Measurements from ENCODE around the gene IRAK2.

Gene IRAK2

DNA sequence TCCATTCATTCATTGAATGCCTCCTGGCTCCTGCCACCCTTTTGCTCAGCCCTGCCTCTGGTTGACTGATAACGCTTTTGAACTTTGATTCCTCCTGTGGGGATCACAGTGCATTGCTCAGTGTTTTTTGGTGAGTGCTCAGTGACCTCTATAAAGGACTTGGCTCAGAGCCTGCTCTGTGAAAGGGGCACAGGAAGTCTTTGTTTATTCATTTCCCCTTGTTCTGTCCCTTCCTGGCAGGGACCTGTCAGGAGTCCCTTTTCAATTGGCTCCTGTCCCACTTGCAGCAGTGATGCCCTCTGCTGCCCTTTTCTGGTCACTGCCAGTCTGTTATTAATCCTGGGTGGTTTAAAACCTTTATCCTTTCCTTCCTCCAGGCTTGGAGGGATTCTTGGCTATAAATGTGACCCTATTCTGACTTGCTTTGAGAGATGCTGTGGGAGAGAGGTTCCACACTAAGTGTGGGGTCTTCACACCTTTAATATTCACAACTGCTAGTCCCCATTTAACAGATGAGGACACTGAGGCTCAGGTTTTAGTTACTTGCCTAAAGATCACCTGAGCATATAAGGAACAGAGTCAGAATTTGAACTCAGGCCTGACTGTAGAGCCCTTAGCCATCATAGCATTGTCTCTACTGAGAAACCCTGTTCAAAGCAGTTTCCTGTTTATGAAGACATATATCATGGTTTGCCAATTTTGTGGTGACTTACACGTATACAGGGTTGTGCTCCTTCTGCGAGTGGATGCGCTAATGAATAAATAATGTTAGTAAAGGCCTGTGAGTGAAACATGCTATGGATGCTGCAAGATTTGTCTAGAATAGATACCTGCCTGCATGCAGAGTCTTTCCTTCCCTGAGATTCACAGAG, 60.3 kb downstream of the IRAK2 start (continued):
- TF ChIP-seq, protein P1, sequence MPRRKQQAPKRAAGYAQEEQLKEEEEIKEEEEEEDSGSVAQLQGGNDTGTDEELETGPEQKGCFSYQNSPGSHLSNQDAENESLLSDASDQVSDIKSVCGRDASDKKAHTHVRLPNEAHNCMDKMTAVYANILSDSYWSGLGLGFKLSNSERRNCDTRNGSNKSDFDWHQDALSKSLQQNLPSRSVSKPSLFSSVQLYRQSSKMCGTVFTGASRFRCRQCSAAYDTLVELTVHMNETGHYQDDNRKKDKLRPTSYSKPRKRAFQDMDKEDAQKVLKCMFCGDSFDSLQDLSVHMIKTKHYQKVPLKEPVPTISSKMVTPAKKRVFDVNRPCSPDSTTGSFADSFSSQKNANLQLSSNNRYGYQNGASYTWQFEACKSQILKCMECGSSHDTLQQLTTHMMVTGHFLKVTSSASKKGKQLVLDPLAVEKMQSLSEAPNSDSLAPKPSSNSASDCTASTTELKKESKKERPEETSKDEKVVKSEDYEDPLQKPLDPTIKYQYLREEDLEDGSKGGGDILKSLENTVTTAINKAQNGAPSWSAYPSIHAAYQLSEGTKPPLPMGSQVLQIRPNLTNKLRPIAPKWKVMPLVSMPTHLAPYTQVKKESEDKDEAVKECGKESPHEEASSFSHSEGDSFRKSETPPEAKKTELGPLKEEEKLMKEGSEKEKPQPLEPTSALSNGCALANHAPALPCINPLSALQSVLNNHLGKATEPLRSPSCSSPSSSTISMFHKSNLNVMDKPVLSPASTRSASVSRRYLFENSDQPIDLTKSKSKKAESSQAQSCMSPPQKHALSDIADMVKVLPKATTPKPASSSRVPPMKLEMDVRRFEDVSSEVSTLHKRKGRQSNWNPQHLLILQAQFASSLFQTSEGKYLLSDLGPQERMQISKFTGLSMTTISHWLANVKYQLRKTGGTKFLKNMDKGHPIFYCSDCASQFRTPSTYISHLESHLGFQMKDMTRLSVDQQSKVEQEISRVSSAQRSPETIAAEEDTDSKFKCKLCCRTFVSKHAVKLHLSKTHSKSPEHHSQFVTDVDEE (CRISPR knock-in tag; IDR thresholded peaks at IDR 0.05), result no peak
- TF ChIP-seq, protein P2, sequence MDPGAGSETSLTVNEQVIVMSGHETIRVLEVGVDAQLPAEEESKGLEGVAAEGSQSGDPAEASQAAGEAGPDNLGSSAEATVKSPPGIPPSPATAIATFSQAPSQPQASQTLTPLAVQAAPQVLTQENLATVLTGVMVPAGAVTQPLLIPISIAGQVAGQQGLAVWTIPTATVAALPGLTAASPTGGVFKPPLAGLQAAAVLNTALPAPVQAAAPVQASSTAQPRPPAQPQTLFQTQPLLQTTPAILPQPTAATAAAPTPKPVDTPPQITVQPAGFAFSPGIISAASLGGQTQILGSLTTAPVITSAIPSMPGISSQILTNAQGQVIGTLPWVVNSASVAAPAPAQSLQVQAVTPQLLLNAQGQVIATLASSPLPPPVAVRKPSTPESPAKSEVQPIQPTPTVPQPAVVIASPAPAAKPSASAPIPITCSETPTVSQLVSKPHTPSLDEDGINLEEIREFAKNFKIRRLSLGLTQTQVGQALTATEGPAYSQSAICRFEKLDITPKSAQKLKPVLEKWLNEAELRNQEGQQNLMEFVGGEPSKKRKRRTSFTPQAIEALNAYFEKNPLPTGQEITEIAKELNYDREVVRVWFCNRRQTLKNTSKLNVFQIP (CRISPR knock-in tag; IDR thresholded peaks at IDR 0.05; ENCODE audit: borderline replicate concordance, low read depth), result no peak

DNA sequence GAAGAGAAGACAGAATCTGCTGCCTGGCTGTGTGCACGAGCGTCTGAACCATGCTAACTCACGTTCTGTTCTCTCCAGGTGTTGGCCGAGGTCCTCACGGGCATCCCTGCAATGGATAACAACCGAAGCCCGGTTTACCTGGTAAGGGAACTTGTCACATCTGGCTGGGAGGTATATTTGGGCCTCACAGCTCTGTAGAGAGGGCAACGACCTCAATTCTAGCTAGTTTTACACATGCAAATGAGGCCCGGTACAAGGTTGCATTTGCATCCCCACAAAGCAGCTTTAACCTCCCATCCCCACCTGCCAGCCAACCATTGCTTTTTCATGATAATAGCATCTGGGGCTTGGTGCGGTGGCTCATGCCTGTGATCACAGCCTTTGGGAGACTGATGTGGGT, 61.6 kb downstream of the IRAK2 start:
- TF ChIP-seq ZNF70 (CRISPR knock-in tag; IDR thresholded peaks at IDR 0.05), result no peak
- TF ChIP-seq ZC3H10 (CRISPR knock-in tag; IDR thresholded peaks at IDR 0.05), result no peak
- TF ChIP-seq RARB (CRISPR knock-in tag; IDR thresholded peaks at IDR 0.05), result no peak
- TF ChIP-seq BACH2 (CRISPR knock-in tag; IDR thresholded peaks at IDR 0.05; ENCODE audit: borderline replicate concordance), result no peak
- TF ChIP-seq, protein P3, sequence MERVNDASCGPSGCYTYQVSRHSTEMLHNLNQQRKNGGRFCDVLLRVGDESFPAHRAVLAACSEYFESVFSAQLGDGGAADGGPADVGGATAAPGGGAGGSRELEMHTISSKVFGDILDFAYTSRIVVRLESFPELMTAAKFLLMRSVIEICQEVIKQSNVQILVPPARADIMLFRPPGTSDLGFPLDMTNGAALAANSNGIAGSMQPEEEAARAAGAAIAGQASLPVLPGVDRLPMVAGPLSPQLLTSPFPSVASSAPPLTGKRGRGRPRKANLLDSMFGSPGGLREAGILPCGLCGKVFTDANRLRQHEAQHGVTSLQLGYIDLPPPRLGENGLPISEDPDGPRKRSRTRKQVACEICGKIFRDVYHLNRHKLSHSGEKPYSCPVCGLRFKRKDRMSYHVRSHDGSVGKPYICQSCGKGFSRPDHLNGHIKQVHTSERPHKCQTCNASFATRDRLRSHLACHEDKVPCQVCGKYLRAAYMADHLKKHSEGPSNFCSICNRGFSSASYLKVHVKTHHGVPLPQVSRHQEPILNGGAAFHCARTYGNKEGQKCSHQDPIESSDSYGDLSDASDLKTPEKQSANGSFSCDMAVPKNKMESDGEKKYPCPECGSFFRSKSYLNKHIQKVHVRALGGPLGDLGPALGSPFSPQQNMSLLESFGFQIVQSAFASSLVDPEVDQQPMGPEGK (CRISPR knock-in tag; IDR thresholded peaks at IDR 0.05; ENCODE audit: borderline replicate concordance), result no peak
- TF ChIP-seq, protein P2 (CRISPR knock-in tag; IDR thresholded peaks at IDR 0.05; ENCODE audit: borderline replicate concordance, low read depth), result no peak
- no peak for TF ChIP-seq ESRRG (CRISPR knock-in tag; IDR thresholded peaks at IDR 0.05)
- no peak for TF ChIP-seq ARNTL (CRISPR knock-in tag; IDR thresholded peaks at IDR 0.05; ENCODE audit: borderline replicate concordance, low read depth)
- TF ChIP-seq, protein P4, sequence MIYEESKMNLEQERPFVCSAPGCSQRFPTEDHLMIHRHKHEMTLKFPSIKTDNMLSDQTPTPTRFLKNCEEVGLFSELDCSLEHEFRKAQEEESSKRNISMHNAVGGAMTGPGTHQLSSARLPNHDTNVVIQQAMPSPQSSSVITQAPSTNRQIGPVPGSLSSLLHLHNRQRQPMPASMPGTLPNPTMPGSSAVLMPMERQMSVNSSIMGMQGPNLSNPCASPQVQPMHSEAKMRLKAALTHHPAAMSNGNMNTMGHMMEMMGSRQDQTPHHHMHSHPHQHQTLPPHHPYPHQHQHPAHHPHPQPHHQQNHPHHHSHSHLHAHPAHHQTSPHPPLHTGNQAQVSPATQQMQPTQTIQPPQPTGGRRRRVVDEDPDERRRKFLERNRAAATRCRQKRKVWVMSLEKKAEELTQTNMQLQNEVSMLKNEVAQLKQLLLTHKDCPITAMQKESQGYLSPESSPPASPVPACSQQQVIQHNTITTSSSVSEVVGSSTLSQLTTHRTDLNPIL (CRISPR knock-in tag; IDR thresholded peaks at IDR 0.05; ENCODE audit: low read depth), result no peak
- TF ChIP-seq PPARA (CRISPR knock-in tag; IDR thresholded peaks at IDR 0.05; ENCODE audit: borderline replicate concordance), result no peak
- TF ChIP-seq, protein P1 (CRISPR knock-in tag; IDR thresholded peaks at IDR 0.05), result no peak
- TF ChIP-seq SNAI2 (CRISPR knock-in tag; IDR thresholded peaks at IDR 0.05), result no peak
- ATAC-seq, result no peak

DNA sequence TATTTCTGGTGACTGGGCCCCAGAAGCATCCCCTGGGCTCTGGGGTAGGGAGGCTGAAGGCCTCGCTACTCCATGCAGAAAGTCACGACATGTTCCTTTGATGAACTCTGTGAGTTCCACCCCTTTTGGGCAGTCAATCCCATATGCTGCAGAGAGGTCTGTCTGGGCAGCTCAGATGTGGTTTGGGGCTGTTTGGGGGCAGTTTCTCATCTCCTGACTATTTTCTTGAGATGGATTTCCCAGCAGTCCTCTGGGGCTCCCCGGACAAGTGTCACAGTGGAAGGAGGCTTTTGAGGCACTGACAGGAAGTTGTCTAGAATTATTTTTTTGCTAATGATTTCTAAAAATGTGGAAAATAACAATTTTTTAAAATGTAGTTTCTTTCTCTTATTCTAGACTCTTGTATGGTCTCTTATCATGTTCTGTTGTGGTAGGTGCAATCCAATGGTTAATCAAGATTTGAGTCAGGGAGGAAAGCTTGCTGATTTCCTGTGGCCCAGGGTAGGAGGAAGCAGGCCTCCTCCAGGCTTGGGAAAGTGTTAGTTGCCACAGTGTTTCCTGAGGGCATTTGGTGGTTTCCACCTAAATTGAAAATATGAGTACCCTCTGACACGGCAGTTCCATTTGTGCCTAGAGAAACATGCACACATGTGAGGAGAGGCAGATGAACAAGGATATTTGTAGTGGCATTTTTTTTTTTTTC, 63.7 kb downstream of the IRAK2 start:
- no peak for ATAC-seq
- TF ChIP-seq, protein P5, sequence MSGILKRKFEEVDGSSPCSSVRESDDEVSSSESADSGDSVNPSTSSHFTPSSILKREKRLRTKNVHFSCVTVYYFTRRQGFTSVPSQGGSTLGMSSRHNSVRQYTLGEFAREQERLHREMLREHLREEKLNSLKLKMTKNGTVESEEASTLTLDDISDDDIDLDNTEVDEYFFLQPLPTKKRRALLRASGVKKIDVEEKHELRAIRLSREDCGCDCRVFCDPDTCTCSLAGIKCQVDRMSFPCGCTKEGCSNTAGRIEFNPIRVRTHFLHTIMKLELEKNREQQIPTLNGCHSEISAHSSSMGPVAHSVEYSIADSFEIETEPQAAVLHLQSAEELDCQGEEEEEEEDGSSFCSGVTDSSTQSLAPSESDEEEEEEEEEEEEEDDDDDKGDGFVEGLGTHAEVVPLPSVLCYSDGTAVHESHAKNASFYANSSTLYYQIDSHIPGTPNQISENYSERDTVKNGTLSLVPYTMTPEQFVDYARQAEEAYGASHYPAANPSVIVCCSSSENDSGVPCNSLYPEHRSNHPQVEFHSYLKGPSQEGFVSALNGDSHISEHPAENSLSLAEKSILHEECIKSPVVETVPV (CRISPR knock-in tag; IDR thresholded peaks at IDR 0.05), result no peak
- TF ChIP-seq RARB (CRISPR knock-in tag; IDR thresholded peaks at IDR 0.05) (no peak), GLIS3 (CRISPR knock-in tag; IDR thresholded peaks at IDR 0.05) (no peak), PPARA (CRISPR knock-in tag; IDR thresholded peaks at IDR 0.05; ENCODE audit: borderline replicate concordance) (no peak), ZNF565 (CRISPR knock-in tag; conservative IDR thresholded peaks at IDR 0.05; ENCODE audit: low read depth) (no peak), ISL1 (CRISPR knock-in tag; IDR thresholded peaks at IDR 0.05) (no peak), ZFP3 (CRISPR knock-in tag; IDR thresholded peaks at IDR 0.05) (no peak), ZNF8 (CRISPR knock-in tag; IDR thresholded peaks at IDR 0.05) (no peak)
- TF ChIP-seq, protein P1 (CRISPR knock-in tag; IDR thresholded peaks at IDR 0.05), result no peak

Measured in SK-N-SH treated with all-trans-retinoic acid at 6 μM for 48 hours (cell line).